HEK293T (cell line): ENCODE results near the gene SGCE.

Experiments used
- BHLHE40 ChIP-seq: fragments of 450-650 bp; IDR thresholded peaks from 2 replicates; pipeline ENCODE4 v1.6.1; 2016; ENCODE audit warnings: mild to moderate bottlenecking, moderate library complexity, borderline replicate concordance
- ELF4 ChIP-seq: fragments of 450-650 bp; IDR thresholded peaks from 2 replicates; pipeline ENCODE4 v1.6.1; 2017; ENCODE audit warnings: antibody characterized with exemption
- FOXM1 ChIP-seq: fragments of 450-650 bp; IDR thresholded peaks from 2 replicates; pipeline ENCODE4 v1.6.1; 2017; ENCODE audit warnings: mild to moderate bottlenecking, borderline replicate concordance
- HDGF ChIP-seq: fragments of 450-650 bp; IDR thresholded peaks from 2 replicates; pipeline ENCODE4 v1.6.1; 2017; ENCODE audit warnings: antibody characterized with exemption, borderline replicate concordance
- LEF1 ChIP-seq: fragments of 450-650 bp; IDR thresholded peaks from 2 replicates; pipeline ENCODE4 v1.6.1; 2017; ENCODE audit warnings: mild to moderate bottlenecking, borderline replicate concordance
- SP1 ChIP-seq: fragments of 450-650 bp; IDR thresholded peaks from 2 replicates; pipeline ENCODE4 v1.6.1; 2017
- SUZ12 ChIP-seq: fragments of 450-650 bp; IDR thresholded peaks from 2 replicates; pipeline ENCODE4 v1.6.1; 2016; ENCODE audit warnings: mild to moderate bottlenecking
- TARDBP ChIP-seq: fragments of 450-650 bp; IDR thresholded peaks from 2 replicates; pipeline ENCODE4 v1.6.1; 2016
- ZNF384 ChIP-seq: fragments of 450-650 bp; IDR thresholded peaks from 2 replicates; pipeline ENCODE4 v1.6.1; 2016
- TF ChIP-seq, protein P1 (sequence below): fragments of 450-650 bp; IDR thresholded peaks from 2 replicates; pipeline ENCODE4 v1.6.1; 2016

DNA sequence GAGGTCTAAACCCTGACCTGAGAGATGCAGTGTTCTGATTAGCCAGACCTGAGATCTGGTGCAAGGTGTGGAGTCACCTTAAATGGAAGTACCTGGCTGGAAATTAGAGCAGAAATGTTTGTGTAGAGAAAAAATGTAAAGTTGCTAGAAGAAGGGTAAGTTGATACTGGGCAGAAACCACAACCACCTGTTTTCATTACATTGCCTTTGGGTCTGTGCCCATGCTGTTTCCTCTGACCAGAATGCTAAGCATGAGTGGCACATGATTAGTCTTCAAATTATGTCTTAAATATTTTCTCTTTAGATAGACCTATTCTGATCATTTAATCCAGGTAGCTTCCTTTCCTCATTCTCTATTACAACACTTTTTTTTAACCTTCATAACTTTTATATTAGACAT lies 77.3 kb downstream of the SGCE start:
- TF ChIP-seq SP1 (no peak), ELF4 (no peak), SUZ12 (no peak), BHLHE40 (no peak), TARDBP (no peak), HDGF (no peak), FOXM1 (no peak), ZNF384 (no peak), LEF1 (no peak)
- TF ChIP-seq, protein P1, sequence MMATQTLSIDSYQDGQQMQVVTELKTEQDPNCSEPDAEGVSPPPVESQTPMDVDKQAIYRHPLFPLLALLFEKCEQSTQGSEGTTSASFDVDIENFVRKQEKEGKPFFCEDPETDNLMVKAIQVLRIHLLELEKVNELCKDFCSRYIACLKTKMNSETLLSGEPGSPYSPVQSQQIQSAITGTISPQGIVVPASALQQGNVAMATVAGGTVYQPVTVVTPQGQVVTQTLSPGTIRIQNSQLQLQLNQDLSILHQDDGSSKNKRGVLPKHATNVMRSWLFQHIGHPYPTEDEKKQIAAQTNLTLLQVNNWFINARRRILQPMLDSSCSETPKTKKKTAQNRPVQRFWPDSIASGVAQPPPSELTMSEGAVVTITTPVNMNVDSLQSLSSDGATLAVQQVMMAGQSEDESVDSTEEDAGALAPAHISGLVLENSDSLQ, result no peak
